Type B pancreatic cell (in vitro differentiated cells): ENCODE measurements around the gene SCGB3A1. TPM values are rescaled to one million over a fixed set of nuclear protein-coding genes. Genes with fewer than 3 reads are reported as not detected.
A peak's percentile ranks its signal among the peaks of the same experiment; 100 is the strongest.

Experiments
- DNase-seq: peaks from one replicate; pipeline ENCODE4 v3.0.0; 2021; ENCODE audit warnings: mixed read lengths; ENCODE audit not compliant: unreplicated experiment; ENCODE audit errors: extremely low spot score
- H3K27ac Mint-ChIP-seq: 2 replicates; pipeline ENCODE4 v1.8.0; 2021; ENCODE audit warnings: mild to moderate bottlenecking, mixed read lengths
- H3K27me3 Mint-ChIP-seq: 2 replicates; pipeline ENCODE4 v1.8.0; 2021; ENCODE audit warnings: mixed read lengths
- H3K36me3 Mint-ChIP-seq: 2 replicates; pipeline ENCODE4 v1.8.0; 2021; ENCODE audit warnings: mixed read lengths
- H3K4me1 Mint-ChIP-seq: one replicate; pipeline ENCODE4 v1.8.0; 2021; ENCODE audit warnings: mixed read lengths; ENCODE audit not compliant: unreplicated experiment
- H3K4me3 Mint-ChIP-seq: 2 replicates; pipeline ENCODE4 v1.8.0; 2021; ENCODE audit warnings: mild to moderate bottlenecking, mixed read lengths
- H3K9me3 Mint-ChIP-seq: 2 replicates; pipeline ENCODE4 v1.8.0; 2021; ENCODE audit warnings: mixed read lengths
- total RNA-seq: library from RNA; stranded (reverse); gene quantifications from 2 replicates; pipeline ENCODE4 v1.2.1, GENCODE V29; 2021; ENCODE audit warnings: low replicate concordance
- TF ChIP-seq, protein P1 (sequence below): fragments of 200-600 bp; sonication (generic); conservative IDR thresholded peaks from 2 replicates; pipeline ENCODE4 v1.5.0; 2021; ENCODE audit warnings: antibody characterized with exemption, mild to moderate bottlenecking

Gene SCGB3A1
- total RNA-seq, 1 donor from 2014 or later: not detected

DNA sequence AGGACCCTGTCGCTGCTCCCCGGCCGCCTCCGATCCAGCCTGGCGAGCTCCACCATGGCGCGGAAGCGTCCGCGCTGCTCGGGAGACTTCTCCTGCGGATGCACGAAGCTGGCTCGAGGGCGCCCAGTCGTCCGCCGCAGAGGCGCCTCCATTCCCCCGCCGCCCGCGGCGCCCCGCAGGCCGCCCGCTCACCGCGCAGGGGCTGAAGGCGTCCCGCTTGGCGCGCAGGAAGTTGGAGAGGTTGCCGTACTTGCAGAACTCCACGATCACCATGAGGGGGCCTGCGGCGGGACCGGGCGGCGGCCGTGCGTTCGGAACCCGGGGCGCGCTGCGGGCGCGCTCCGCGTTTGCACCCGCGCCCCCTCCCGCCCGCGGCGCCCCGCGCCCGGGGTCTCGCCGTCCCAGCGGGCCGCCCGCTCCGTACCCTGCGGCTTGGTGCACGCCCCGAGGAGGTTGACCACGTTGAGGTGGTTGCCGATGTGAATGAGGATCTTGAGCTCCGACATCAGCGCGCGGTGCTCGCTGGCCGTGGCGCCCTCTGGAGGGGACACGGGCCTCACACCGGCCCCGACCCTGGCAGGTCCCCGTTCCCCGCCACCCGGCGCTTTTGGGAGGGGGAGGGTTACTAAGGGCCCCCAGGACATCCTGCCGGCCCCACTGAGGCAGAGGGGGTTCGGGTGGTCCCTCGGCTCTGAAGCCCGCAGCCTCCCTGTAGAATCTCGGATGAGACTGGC is 27.7 kb upstream of the SCGB3A1 start:
- H3K4me3 Mint-ChIP-seq: peak overlapping the region; percentile 78
- H3K36me3 Mint-ChIP-seq: no peaks in the 10 kb centered on the region
- DNase-seq: no peak
- no peak overlapping the region for H3K27ac Mint-ChIP-seq
- TF ChIP-seq, protein P1, sequence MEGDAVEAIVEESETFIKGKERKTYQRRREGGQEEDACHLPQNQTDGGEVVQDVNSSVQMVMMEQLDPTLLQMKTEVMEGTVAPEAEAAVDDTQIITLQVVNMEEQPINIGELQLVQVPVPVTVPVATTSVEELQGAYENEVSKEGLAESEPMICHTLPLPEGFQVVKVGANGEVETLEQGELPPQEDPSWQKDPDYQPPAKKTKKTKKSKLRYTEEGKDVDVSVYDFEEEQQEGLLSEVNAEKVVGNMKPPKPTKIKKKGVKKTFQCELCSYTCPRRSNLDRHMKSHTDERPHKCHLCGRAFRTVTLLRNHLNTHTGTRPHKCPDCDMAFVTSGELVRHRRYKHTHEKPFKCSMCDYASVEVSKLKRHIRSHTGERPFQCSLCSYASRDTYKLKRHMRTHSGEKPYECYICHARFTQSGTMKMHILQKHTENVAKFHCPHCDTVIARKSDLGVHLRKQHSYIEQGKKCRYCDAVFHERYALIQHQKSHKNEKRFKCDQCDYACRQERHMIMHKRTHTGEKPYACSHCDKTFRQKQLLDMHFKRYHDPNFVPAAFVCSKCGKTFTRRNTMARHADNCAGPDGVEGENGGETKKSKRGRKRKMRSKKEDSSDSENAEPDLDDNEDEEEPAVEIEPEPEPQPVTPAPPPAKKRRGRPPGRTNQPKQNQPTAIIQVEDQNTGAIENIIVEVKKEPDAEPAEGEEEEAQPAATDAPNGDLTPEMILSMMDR: peak; percentile 78
- H3K4me1 Mint-ChIP-seq: no peaks in the 10 kb centered on the region
- peaks cover 14% of the 10 kb centered on the region for H3K27me3 Mint-ChIP-seq
- H3K9me3 Mint-ChIP-seq: no peaks in the 10 kb centered on the region

DNA sequence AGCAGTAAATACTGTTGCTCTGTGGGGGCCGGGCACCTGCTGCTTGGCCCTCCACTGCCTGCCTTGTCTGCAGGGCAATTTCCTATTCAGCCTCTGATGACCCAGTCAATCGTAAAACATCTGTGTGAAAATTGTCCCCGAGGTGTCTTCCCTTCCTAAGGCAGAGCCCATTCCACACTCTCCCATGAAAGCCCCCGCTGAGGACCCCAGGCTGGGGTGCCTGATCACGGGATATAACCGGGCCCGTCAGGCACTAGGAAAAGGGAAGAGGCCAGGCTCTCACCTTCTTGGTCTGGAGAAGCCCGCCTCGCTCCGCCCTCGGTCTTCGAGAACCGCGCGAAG is 27.2 kb upstream of the SCGB3A1 start:
- H3K4me3 Mint-ChIP-seq: peak overlapping the region; percentile 78
- H3K4me1 Mint-ChIP-seq: no peaks in the 10 kb centered on the region
- H3K36me3 Mint-ChIP-seq: no peaks in the 10 kb centered on the region
- TF ChIP-seq, protein P1: no peak
- H3K27me3 Mint-ChIP-seq: peaks cover 14% of the 10 kb centered on the region
- no peak for DNase-seq
- H3K9me3 Mint-ChIP-seq: no peaks in the 10 kb centered on the region
- peak overlapping the region; percentile 46 for H3K27ac Mint-ChIP-seq

DNA sequence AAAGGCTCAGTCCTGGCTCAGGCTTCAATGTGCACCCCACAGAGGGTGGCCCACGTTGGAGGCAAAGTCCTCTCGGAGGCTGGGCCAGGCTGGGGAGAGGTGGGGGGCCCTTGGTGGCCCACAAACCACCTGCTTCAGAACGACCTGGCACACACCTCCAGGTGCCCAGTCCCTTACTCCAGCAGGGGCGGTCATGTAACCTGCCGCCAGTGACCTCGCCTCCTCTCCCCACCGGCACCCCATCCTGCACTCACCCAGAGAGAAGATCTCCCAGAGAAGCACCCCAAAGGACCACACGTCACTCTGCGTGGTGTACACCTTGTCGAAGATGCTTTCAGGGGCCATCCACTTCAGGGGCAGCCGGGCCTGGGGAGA is 22.5 kb upstream of the SCGB3A1 start:
- Mint-ChIP-seq H3K4me3 (no peak overlapping the region), H3K27ac (no peak overlapping the region), H3K9me3 (no peaks in the 10 kb centered on the region), H3K4me1 (no peaks in the 10 kb centered on the region), H3K27me3 (peaks cover 5% of the 10 kb centered on the region), H3K36me3 (no peaks in the 10 kb centered on the region)
- DNase-seq: no peak
- TF ChIP-seq, protein P1: no peak

DNA sequence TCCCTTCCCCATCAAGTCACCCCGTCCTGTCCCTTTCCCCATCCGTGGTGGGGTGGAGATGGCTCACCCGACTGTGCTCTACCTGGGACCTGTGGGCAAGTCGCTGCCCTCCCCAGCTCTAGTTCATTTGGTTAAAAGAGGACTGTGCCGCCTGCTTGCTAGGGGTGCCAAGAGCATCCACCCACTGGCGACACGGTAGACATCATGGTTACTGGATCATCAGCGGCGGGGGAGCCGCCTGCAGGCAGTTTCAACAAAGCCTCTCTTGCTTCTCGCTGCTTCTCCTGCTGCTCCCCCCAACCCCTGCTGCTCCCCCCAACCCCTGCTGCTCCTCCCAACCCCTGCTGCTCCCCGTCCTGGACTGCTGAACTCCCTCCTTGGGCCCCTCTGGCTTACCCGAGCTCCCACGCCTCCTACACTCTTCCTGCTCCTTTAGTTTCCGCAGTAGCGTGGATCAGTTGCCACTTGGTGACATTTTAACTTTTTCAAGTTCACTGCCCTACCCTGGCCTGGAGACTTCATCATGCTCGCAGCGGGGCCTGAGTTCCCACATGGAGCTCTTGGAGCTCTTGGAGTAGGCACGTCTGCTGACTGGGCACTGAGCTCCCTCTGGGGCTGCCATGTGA is 22.0 kb upstream of the SCGB3A1 start:
- peaks cover 2% of the 10 kb centered on the region for H3K4me1 Mint-ChIP-seq
- no peak for DNase-seq
- TF ChIP-seq, protein P1: no peak
- no peaks in the 10 kb centered on the region for H3K36me3 Mint-ChIP-seq
- H3K4me3 Mint-ChIP-seq: no peak overlapping the region
- H3K9me3 Mint-ChIP-seq: no peaks in the 10 kb centered on the region
- peaks cover 1% of the 10 kb centered on the region for H3K27me3 Mint-ChIP-seq
- no peak overlapping the region for H3K27ac Mint-ChIP-seq

DNA sequence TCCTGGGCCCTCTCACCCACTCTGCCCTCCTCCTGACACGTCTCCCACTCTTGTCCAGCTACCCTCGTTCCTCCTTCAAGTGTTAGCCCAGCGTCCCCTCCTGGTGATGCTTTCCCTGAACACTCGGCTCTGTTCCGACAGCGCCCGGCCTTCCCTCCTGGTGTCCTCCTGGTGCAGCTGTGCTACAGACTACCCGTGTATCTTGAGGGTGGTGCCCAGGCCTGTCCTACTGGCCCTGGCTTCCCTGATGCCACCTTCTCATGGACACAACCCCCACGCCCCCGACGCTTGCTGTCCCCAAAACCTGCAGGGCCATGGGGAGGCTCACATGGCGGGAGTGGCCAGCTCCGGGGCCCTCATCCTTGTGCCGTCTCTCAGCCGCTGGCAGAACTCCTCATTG is 21.4 kb upstream of the SCGB3A1 start:
- no peaks in the 10 kb centered on the region for H3K36me3 Mint-ChIP-seq
- H3K27me3 Mint-ChIP-seq: no peaks in the 10 kb centered on the region
- no peak overlapping the region for H3K4me3 Mint-ChIP-seq
- H3K27ac Mint-ChIP-seq: no peak overlapping the region
- no peaks in the 10 kb centered on the region for H3K9me3 Mint-ChIP-seq
- no peak for DNase-seq
- peaks cover 8% of the 10 kb centered on the region for H3K4me1 Mint-ChIP-seq
- TF ChIP-seq, protein P1: no peak
